Sigmoid colon (tissue), 4 donors: ENCODE results near the gene CAMK4.

Source experiments
- EP300 ChIP-seq, 4 donors: sonication (generic); formaldehyde crosslinking; IDR thresholded peaks; one replicate each; pipeline ENCODE4 v1.6.1; 2017; ENCODE audit warnings: antibody characterized with exemption in 4 of 4
- POLR2A ChIP-seq, 2 donors: fragments of 450-650 bp; IDR thresholded peaks; one replicate each; pipeline ENCODE4 v1.6.1; 2016; ENCODE audit warnings: antibody characterized with exemption in 2 of 2, mild to moderate bottlenecking in 2 of 2, moderate library complexity in 2 of 2
- TF ChIP-seq, protein P1 (sequence below), 4 experiments: fragments of 450-650 bp in 3 of 4; fragments of 200-600 bp in 1 of 4; IDR thresholded peaks; one replicate each; pipeline ENCODE4 v1.5.1; 2016 to 2019; ENCODE audit warnings: antibody characterized with exemption in 4 of 4, mild to moderate bottlenecking in 3 of 4, moderate library complexity in 2 of 4

DNA sequence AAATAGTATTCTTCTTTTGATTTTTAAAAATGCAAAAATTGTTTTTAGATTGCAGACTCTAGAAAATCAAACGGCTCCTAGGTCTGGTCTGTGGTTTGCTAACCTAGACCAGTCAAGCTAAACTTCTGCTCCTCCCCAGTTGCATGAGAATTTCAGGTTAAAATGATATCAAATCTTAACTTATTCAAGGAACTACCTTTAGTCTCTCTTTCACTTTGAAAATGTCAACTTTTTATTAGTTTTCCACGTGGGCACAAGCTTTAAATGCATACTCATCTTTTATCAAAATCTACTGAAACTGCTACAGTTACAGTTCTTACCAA is 8.8 kb downstream of the CAMK4 start:
- TF ChIP-seq, protein P1, sequence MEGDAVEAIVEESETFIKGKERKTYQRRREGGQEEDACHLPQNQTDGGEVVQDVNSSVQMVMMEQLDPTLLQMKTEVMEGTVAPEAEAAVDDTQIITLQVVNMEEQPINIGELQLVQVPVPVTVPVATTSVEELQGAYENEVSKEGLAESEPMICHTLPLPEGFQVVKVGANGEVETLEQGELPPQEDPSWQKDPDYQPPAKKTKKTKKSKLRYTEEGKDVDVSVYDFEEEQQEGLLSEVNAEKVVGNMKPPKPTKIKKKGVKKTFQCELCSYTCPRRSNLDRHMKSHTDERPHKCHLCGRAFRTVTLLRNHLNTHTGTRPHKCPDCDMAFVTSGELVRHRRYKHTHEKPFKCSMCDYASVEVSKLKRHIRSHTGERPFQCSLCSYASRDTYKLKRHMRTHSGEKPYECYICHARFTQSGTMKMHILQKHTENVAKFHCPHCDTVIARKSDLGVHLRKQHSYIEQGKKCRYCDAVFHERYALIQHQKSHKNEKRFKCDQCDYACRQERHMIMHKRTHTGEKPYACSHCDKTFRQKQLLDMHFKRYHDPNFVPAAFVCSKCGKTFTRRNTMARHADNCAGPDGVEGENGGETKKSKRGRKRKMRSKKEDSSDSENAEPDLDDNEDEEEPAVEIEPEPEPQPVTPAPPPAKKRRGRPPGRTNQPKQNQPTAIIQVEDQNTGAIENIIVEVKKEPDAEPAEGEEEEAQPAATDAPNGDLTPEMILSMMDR (IDR thresholded peaks at IDR 0.05), result no peak
- TF ChIP-seq EP300 (IDR thresholded peaks at IDR 0.05), result no peak
- no peak for TF ChIP-seq POLR2A (IDR thresholded peaks at IDR 0.05)
